Fibroblast of mammary gland (primary cell): ENCODE results near the gene ABAT.

Source experiments
- DNase-seq: peaks from one replicate; pipeline ENCODE4 v3.0.0-alpha.2; 2010; ENCODE audit warnings: low read depth
- H3K4me3 ChIP-seq: 2 replicates; pipeline ENCODE4 v1.5.1; 2011; ENCODE audit warnings: low read depth, mild to moderate bottlenecking, low read length, moderate library complexity; ENCODE audit not compliant: control insufficient read depth
- CTCF ChIP-seq: conservative IDR thresholded peaks from 2 replicates; pipeline ENCODE4 v1.5.1; 2011; ENCODE audit warnings: low read depth, low read length, inconsistent platforms; ENCODE audit not compliant: control insufficient read depth, insufficient read depth

The ABAT gene

GRCh38 chr16:8674413-8675022 lies at the start of gene ABAT:
TSS of gene ABAT (plus strand) at chr16:8674617. CDS start at chr16:8735740, 61,123 bp downstream.
- no peak for TF ChIP-seq CTCF
- DNase-seq = peak; percentile 57
- H3K4me3 ChIP-seq = peak within 1 kb of the TSS; percentile 60

GRCh38 chr16:8625491-8626087 lies 48.8 kb upstream of the ABAT start:
- no peak for DNase-seq
- no peak for TF ChIP-seq CTCF

GRCh38 chr16:8626946-8627345 lies 47.5 kb upstream of the ABAT start:
- TF ChIP-seq CTCF = no peak
- no peak for DNase-seq
- H3K4me3 ChIP-seq = no peak overlapping the region

More at GRCh38 chr16:8625491-8626087, 48.8 kb upstream of the ABAT start:
- no peak overlapping the region for H3K4me3 ChIP-seq

GRCh38 chr16:8627456-8627855 lies 47.0 kb upstream of the ABAT start:
- no peak for DNase-seq
- no peak overlapping the region for H3K4me3 ChIP-seq
- TF ChIP-seq CTCF = no peak

- TF ChIP-seq CTCF = no peak
- H3K4me3 ChIP-seq = no peak overlapping the region
- DNase-seq = no peak
Observed at GRCh38 chr16:8628981-8629725, 45.3 kb upstream of the ABAT start.

GRCh38 chr16:8630255-8630953 lies 44.0 kb upstream of the ABAT start:
- H3K4me3 ChIP-seq = no peak overlapping the region
- DNase-seq = no peak
- no peak for TF ChIP-seq CTCF
